Esophagus squamous epithelium (tissue), 4 donors: ENCODE results near the gene CARD11.
"Not testable (repeated sequence)": the region's sequence is repeated elsewhere in the genome, so short reads cannot be mapped to it uniquely, and the experiment has no call there.

Source experiments
- CTCF ChIP-seq, 6 experiments: fragments of 450-650 bp in 4 of 6; fragments of 200-600 bp in 2 of 6; sonication (generic) in 2 of 6; IDR thresholded peaks; one replicate each; pipeline ENCODE4 v1.5.1; 2016 to 2019; ENCODE audit warnings: antibody characterized with exemption in 6 of 6, mild to moderate bottlenecking in 4 of 6, moderate library complexity in 4 of 6
- POLR2A ChIP-seq, 4 donors: fragments of 450-650 bp; IDR thresholded peaks; one replicate each; pipeline ENCODE4 v1.6.1; 2017; ENCODE audit warnings: antibody characterized with exemption in 4 of 4, mild to moderate bottlenecking in 4 of 4, moderate library complexity in 3 of 4

- not testable (repeated sequence) for TF ChIP-seq CTCF, POLR2A (IDR thresholded peaks at IDR 0.05)
These were observed 123.2 kb downstream of the CARD11 start for GRCh38 chr7:2920480-2920879.
